OCI-LY7 (cell line): ENCODE data around the gene CAPZA2. TPM values are rescaled to one million over a fixed set of nuclear protein-coding genes. Genes with fewer than 3 reads are reported as not detected.
A peak's percentile ranks its signal among the peaks of the same experiment; 100 is the strongest.

ENCODE experiments used
- BruUV-seq: library from RNA; stranded (reverse); fragments of 400-500 nt; replicated peaks from 2 replicates; lab custom pipeline; 2021; lab: Mats Ljungman, UMichigan
- CTCF ChIA-PET: fragments of 300-600 bp; sonication (Branson Sonifier 250); formaldehyde crosslinking; loops from one replicate; lab custom pipeline; 2022; ENCODE audit warnings: antibody characterized with exemption; ENCODE audit not compliant: unreplicated experiment; lab: Charles Lee
- POLR2A ChIA-PET: fragments of 300-600 bp; sonication (Branson Sonifier 250); formaldehyde crosslinking; loops from one replicate; lab custom pipeline; 2022; ENCODE audit warnings: antibody characterized with exemption; lab: Charles Lee
- DNase-seq: peaks from one replicate; pipeline ENCODE4 v3.0.0-alpha.2; 2015; ENCODE audit warnings: low spot score
- H2AFZ ChIP-seq: fragments of 200-600 bp; sonication (generic), shearing (Covaris generic); 2 replicates; pipeline ENCODE4 v1.6.1; 2014; ENCODE audit warnings: mild to moderate bottlenecking, antibody characterized with exemption, low read length, moderate library complexity
- H3K27ac ChIP-seq: fragments of 200-600 bp; sonication (generic); 2 replicates; pipeline ENCODE4 v1.5.1; 2014; ENCODE audit warnings: mixed run types, low read depth, mild to moderate bottlenecking, moderate library complexity, low read length, inconsistent platforms; ENCODE audit not compliant: poor library complexity, severe bottlenecking
- H3K36me3 ChIP-seq: fragments of 200-600 bp; sonication (generic); 2 replicates; pipeline ENCODE4 v1.6.1; 2014; ENCODE audit warnings: mild to moderate bottlenecking, antibody characterized with exemption, low read length, moderate library complexity, mixed read lengths; ENCODE audit not compliant: insufficient read depth
- H3K4me1 ChIP-seq: fragments of 200-600 bp; sonication (generic); 2 replicates; pipeline ENCODE4 v1.5.1; 2014; ENCODE audit warnings: mild to moderate bottlenecking, low read length; ENCODE audit not compliant: insufficient read depth, poor library complexity, severe bottlenecking
- H3K4me2 ChIP-seq: fragments of 200-600 bp; sonication (generic); 2 replicates; pipeline ENCODE4 v1.6.1; 2014; ENCODE audit warnings: mild to moderate bottlenecking, low read length
- H3K4me3 ChIP-seq: fragments of 200-600 bp; sonication (generic); 2 replicates; pipeline ENCODE4 v1.5.1; 2014; ENCODE audit warnings: mild to moderate bottlenecking, low read depth, low read length; ENCODE audit not compliant: poor library complexity, severe bottlenecking
- H3K79me2 ChIP-seq: fragments of 200-600 bp; sonication (generic); 2 replicates; pipeline ENCODE4 v1.6.1; 2016; ENCODE audit warnings: low read depth, mild to moderate bottlenecking, low read length, moderate library complexity, mixed read lengths; ENCODE audit not compliant: insufficient read depth
- H3K9me2 ChIP-seq: fragments of 200-600 bp; sonication (generic); 2 replicates; pipeline ENCODE4 v1.6.1; 2016; ENCODE audit warnings: mild to moderate bottlenecking, low read length, mixed read lengths; ENCODE audit not compliant: insufficient read depth
- H3K9me3 ChIP-seq: fragments of 200-600 bp; sonication (generic); 2 replicates; pipeline ENCODE4 v1.6.1; 2014; ENCODE audit warnings: mild to moderate bottlenecking, mixed run types, low read length, mixed read lengths
- H4K20me1 ChIP-seq: fragments of 200-600 bp; sonication (generic); 2 replicates; pipeline ENCODE4 v1.6.1; 2014; ENCODE audit warnings: mild to moderate bottlenecking, antibody characterized with exemption, low read length, moderate library complexity, mixed read lengths; ENCODE audit not compliant: insufficient read depth
- CTCF ChIP-seq: fragments of 200-600 bp; sonication (generic); conservative IDR thresholded peaks from 2 replicates; pipeline ENCODE4 v1.5.1; 2014; ENCODE audit warnings: mild to moderate bottlenecking, antibody characterized with exemption, low read length, moderate library complexity, mixed read lengths
- EZH2phosphoT487 ChIP-seq: fragments of 200-600 bp; sonication (generic); IDR thresholded peaks from 2 replicates; pipeline ENCODE4 v1.6.1; 2018; ENCODE audit warnings: low read depth, borderline replicate concordance, mild to moderate bottlenecking, mixed run types, antibody characterized with exemption, low read length, moderate library complexity, mixed read lengths
- intact Hi-C: fragments of 100-400 bp; cut with micrococcal nuclease; formaldehyde crosslinking; loops from one replicate; pipeline ENCODE4 v1.10.0; 2022; ENCODE audit not compliant: unreplicated experiment
- total RNA-seq, 2 experiments: library from RNA; depleted of rRNA in 1 of 2; stranded (reverse); fragments of >200 nt in 1 of 2; shearing (Covaris generic) in 1 of 2; gene quantifications; 2 replicates each; pipeline ENCODE4 v1.2.3, GENCODE V29; 2014 to 2022

The CAPZA2 gene
- total RNA-seq, 2 experiments from 2014 or later, result 53.3 to 103 TPM

GRCh38 chr7:116951366-116952292 is 89.2 kb downstream of the CAPZA2 start:
- Histone ChIP-seq H3K4me1 (peaks cover 28% of the 10 kb centered on the region), H3K4me2 (no peak overlapping the region), H3K36me3 (no peaks in the 10 kb centered on the region), H3K4me3 (no peak overlapping the region), H2AFZ (peak overlapping the region; percentile 100; the same call in 1 of the 2 replicates), H3K9me3 (no peaks in the 10 kb centered on the region), H3K9me2 (no peaks in the 10 kb centered on the region), H4K20me1 (peaks cover 7% of the 10 kb centered on the region; the same call in 1 of the 2 replicates), H3K27ac (no peak overlapping the region), H3K79me2 (peaks cover 6% of the 10 kb centered on the region; the same call in 1 of the 2 replicates)
- intact Hi-C loops, result loop anchor here (10.0 kb wide), 1 partner anchor 797 kb away; no protein-coding TSS in a partner anchor
- POLR2A ChIA-PET, result interaction anchor here (1.0 kb wide), 1 partner anchor 82 kb away, joined by 5 read pairs; no protein-coding TSS in a partner anchor
- DNase-seq, result peak; percentile 8
- CTCF ChIA-PET, result interaction anchor here (0.6 kb wide), 1 partner anchor 9 kb away, joined by 3 read pairs; no protein-coding TSS in a partner anchor
- BruUV-seq, result no TSS peak
- TF ChIP-seq EZH2phosphoT487 (no peak), CTCF (no peak)

GRCh38 chr7:116952635-116953371 is 90.4 kb downstream of the CAPZA2 start:
- DNase-seq, result peak; percentile 70
- Histone ChIP-seq H3K36me3 (no peaks in the 10 kb centered on the region), H3K79me2 (peaks cover 6% of the 10 kb centered on the region; the same call in 1 of the 2 replicates), H3K9me3 (no peaks in the 10 kb centered on the region), H3K4me2 (peak overlapping the region; percentile 96), H3K4me1 (peaks cover 28% of the 10 kb centered on the region), H3K27ac (peak overlapping the region; percentile 64), H3K9me2 (no peaks in the 10 kb centered on the region), H2AFZ (peak overlapping the region; percentile 100), H4K20me1 (peaks cover 7% of the 10 kb centered on the region; the same call in 1 of the 2 replicates), H3K4me3 (peak overlapping the region; percentile 83)
- CTCF ChIA-PET, result interaction anchor here (0.6 kb wide), 1 partner anchor 10 kb away, joined by 3 read pairs; no protein-coding TSS in a partner anchor
- POLR2A ChIA-PET, result interaction anchor here (0.7 to 1.1 kb wide), 2 partner anchors 36 to 91 kb away, joined by 4 to 5 read pairs; no protein-coding TSS in a partner anchor
- TF ChIP-seq CTCF (no peak), EZH2phosphoT487 (no peak)
- intact Hi-C loops, result loop anchor here (1.0 to 10.0 kb wide), 2 partner anchors 91 to 798 kb away; partner anchors contain the start of gene CAPZA2
- TSS peak; percentile 83 for BruUV-seq
